B cell (primary cell): ENCODE data around the gene TFCP2. TPM values are rescaled to one million over a fixed set of nuclear protein-coding genes. Genes with fewer than 3 reads are reported as not detected.

Source experiments
- ATAC-seq: fragments of 200-7000 bp; cut with Tn5 transposase; one replicate; pipeline ENCODE4 v1.10.0; 2021; ENCODE audit warnings: low read depth, mild to moderate bottlenecking, moderate number of reproducible peaks, moderate library complexity
- CTCF ChIA-PET: fragments of 350-600 bp; sonication (Branson Sonifier 250); formaldehyde crosslinking; loops from one replicate; lab custom pipeline; 2021; ENCODE audit warnings: antibody characterized with exemption, inconsistent platforms; lab: Charles Lee
- POLR2A ChIA-PET: fragments of 350-600 bp; sonication (Branson Sonifier 250); formaldehyde crosslinking; loops from one replicate; lab custom pipeline; 2021; ENCODE audit warnings: antibody characterized with exemption; lab: Charles Lee
- DNase-seq: peaks from one replicate; pipeline ENCODE4 v3.0.0; 2013
- H2AFZ ChIP-seq: 2 replicates; pipeline ENCODE4 v1.6.1; 2012; ENCODE audit warnings: mild to moderate bottlenecking, low read depth, low read length; ENCODE audit not compliant: insufficient read depth, poor library complexity, severe bottlenecking
- H3K27ac ChIP-seq, 2 donors: 1 replicate in 1 of 2; 2 replicates in 1 of 2; pipeline ENCODE4 v1.5.1; 2012 to 2013; ENCODE audit warnings: low read length in 2 of 2, mild to moderate bottlenecking in 2 of 2, moderate library complexity in 1 of 2
- H3K27me3 ChIP-seq, 4 experiments: fragments of 200-600 bp in 1 of 4; sonication (generic) in 1 of 4; replicated peaks in 1 of 4; 1 replicate in 2 of 4; 2 replicates in 2 of 4; pipeline versions ENCODE4 v1.6.1 to v1.7.0; 2013 to 2016; ENCODE audit warnings: low read length in 3 of 4, mild to moderate bottlenecking in 2 of 4, mixed read lengths in 1 of 4, moderate library complexity in 1 of 4; ENCODE audit not compliant: insufficient read depth in 4 of 4, control insufficient read depth in 3 of 4; ENCODE audit errors: control extremely low read depth in 1 of 4
- H3K36me3 ChIP-seq, 2 experiments: replicated peaks in 1 of 2; 1 replicate in 1 of 2; 2 replicates in 1 of 2; pipeline versions ENCODE4 v1.6.1 to v1.7.1; 2013; ENCODE audit warnings: low read length in 1 of 2; ENCODE audit not compliant: insufficient read depth in 2 of 2, control insufficient read depth in 1 of 2; ENCODE audit errors: control extremely low read depth in 1 of 2, extremely low read depth in 1 of 2
- H3K4me1 ChIP-seq, 2 donors: fragments of 200-600 bp in 1 of 2; sonication (generic) in 1 of 2; 1 replicate in 1 of 2; 2 replicates in 1 of 2; pipeline versions ENCODE4 v1.5.1 to v1.6.1; 2013 to 2017; ENCODE audit warnings: low read length in 2 of 2; ENCODE audit not compliant: control insufficient read depth in 2 of 2, insufficient read depth in 2 of 2
- H3K4me2 ChIP-seq: replicated peaks from 2 replicates; pipeline ENCODE3; 2012; ENCODE audit warnings: mild to moderate bottlenecking, low read depth, low read length; ENCODE audit not compliant: poor library complexity, severe bottlenecking
- H3K4me3 ChIP-seq, 5 experiments: fragments of 200-600 bp in 1 of 5; sonication (generic) in 1 of 5; 1 replicate in 3 of 5; 2 replicates in 2 of 5; pipeline versions ENCODE4 v1.5.1 to v1.7.0; 2011 to 2016; ENCODE audit warnings: low read length in 4 of 5, mild to moderate bottlenecking in 4 of 5, low read depth in 2 of 5, control low read depth in 1 of 5, moderate library complexity in 1 of 5; ENCODE audit not compliant: insufficient read depth in 1 of 5; ENCODE audit errors: control extremely low read depth in 1 of 5, extremely low read depth in 1 of 5
- H3K79me2 ChIP-seq: fragments of 200-600 bp; sonication (generic); one replicate; pipeline ENCODE4 v1.6.0; 2016; ENCODE audit warnings: low read length; ENCODE audit not compliant: control insufficient read depth, insufficient read depth
- H3K9ac ChIP-seq: fragments of 200-600 bp; sonication (generic); 2 replicates; pipeline ENCODE4 v1.6.1; 2017; ENCODE audit warnings: mild to moderate bottlenecking, low read length, moderate library complexity
- H3K9me3 ChIP-seq, 3 donors: one replicate each; pipeline versions ENCODE4 v1.6.1 to v1.7.1; 2013; ENCODE audit warnings: low read length in 2 of 3; ENCODE audit not compliant: control insufficient read depth in 2 of 3, insufficient read depth in 1 of 3; ENCODE audit errors: control extremely low read depth in 1 of 3
- H4K20me1 ChIP-seq: 2 replicates; pipeline ENCODE4 v1.6.0; 2012; ENCODE audit warnings: mild to moderate bottlenecking, low read length; ENCODE audit not compliant: insufficient read depth, control insufficient read depth, poor library complexity, severe bottlenecking
- H3K27ac Mint-ChIP-seq: one replicate; pipeline ENCODE4 v1.8.0; 2021; ENCODE audit warnings: mixed read lengths
- H3K27me3 Mint-ChIP-seq: one replicate; pipeline ENCODE4 v1.8.0; 2021; ENCODE audit warnings: mixed read lengths
- H3K4me1 Mint-ChIP-seq: one replicate; pipeline ENCODE4 v1.8.0; 2021; ENCODE audit warnings: mixed read lengths
- H3K4me3 Mint-ChIP-seq: one replicate; pipeline ENCODE4 v1.8.0; 2021; ENCODE audit warnings: mixed read lengths
- H3K9me3 Mint-ChIP-seq: one replicate; pipeline ENCODE4 v1.8.0; 2022; ENCODE audit warnings: mixed read lengths; ENCODE audit not compliant: insufficient read depth
- EZH2 ChIP-seq: IDR thresholded peaks from 2 replicates; pipeline ENCODE4 v1.6.1; 2012; ENCODE audit warnings: borderline replicate concordance, low read depth, mild to moderate bottlenecking, moderate library complexity, low read length; ENCODE audit not compliant: insufficient read depth, poor library complexity, severe bottlenecking
- WGBS: methylation state at CpG from one replicate; pipeline ENCODE4 v1.1.5; 2013; ENCODE audit warnings: missing lambda C conversion rate; ENCODE audit not compliant: insufficient coverage; 5-methylcytosine and 5-hydroxymethylcytosine counted together
- intact Hi-C: fragments of 100-400 bp; cut with micrococcal nuclease; formaldehyde crosslinking; loops from one replicate; pipeline ENCODE4 v1.10.0; 2022
- polyA plus RNA-seq: library from polyadenylated mRNA; depleted of rRNA; stranded (reverse); fragments of >200 nt; gene quantifications from 2 replicates; pipeline ENCODE4 v1.2.3, GENCODE V29; 2012
- total RNA-seq, 2 donors: library from RNA; stranded (reverse); fragments of 120-200 nt in 1 of 2; gene quantifications; 1 replicate in 1 of 2; 2 replicates in 1 of 2; pipeline versions ENCODE4 v1.2.3 to v1.2.4, GENCODE V29; 2013 to 2022
- TF ChIP-seq, protein P1 (sequence below): fragments of 200-600 bp; IDR thresholded peaks from one replicate; pipeline ENCODE4 v1.8.0; 2022; ENCODE audit warnings: antibody characterized with exemption, mild to moderate bottlenecking

TFCP2 gene
- total and polyA plus RNA-seq, 2 donors (not counting 1 experiment from before 2014, with no cell fraction given): 12.1 to 38.8 TPM

DNA sequence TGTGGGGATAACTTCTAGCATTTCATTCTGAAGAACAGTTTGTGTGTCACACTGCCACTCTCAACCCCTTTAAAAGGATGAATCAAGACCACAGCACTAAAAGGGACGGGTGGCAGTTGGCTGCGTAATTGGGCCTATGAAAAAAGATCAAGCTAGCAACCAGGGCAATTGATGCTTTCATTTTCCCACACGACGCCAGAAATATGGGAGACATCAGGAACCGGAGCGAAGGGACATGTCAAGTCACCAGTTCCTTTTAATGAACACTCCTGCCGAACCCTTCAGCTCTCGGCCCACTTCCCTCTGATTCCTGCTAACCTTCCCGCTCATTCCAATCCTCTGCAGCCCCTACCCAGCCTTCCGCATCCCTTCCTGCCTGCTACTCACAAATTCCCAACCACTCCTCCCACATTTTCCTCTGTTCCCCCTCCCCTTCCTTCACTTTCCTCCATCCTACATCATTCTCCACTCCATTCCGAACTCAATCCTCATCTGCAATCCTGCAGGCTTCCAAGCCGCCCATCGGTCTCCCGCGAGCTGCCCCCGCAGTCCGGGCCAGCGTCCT is 90.3 kb downstream of the TFCP2 start:
- Histone ChIP-seq H3K4me2 (peak overlapping the region; percentile 99), H4K20me1 (no peaks in the 10 kb centered on the region), H3K27ac (peak overlapping the region; percentile 11 to 88), H3K9me3 (no peaks in the 10 kb centered on the region), H3K4me1 (peaks cover 9 to 17% of the 10 kb centered on the region in 2 donors), H3K79me2 (peaks cover 26% of the 10 kb centered on the region), H3K36me3 (no peaks in the 10 kb centered on the region), H3K9ac (peak overlapping the region; percentile 96), H3K27me3 (no peaks in the 10 kb centered on the region), H3K4me3 (peak overlapping the region; percentile 54 to 87 (median 77)), H2AFZ (peak overlapping the region; percentile 84)
- peak overlapping the region; percentile 96 for H3K4me3 Mint-ChIP-seq
- no peak for TF ChIP-seq EZH2
- TF ChIP-seq, protein P1, sequence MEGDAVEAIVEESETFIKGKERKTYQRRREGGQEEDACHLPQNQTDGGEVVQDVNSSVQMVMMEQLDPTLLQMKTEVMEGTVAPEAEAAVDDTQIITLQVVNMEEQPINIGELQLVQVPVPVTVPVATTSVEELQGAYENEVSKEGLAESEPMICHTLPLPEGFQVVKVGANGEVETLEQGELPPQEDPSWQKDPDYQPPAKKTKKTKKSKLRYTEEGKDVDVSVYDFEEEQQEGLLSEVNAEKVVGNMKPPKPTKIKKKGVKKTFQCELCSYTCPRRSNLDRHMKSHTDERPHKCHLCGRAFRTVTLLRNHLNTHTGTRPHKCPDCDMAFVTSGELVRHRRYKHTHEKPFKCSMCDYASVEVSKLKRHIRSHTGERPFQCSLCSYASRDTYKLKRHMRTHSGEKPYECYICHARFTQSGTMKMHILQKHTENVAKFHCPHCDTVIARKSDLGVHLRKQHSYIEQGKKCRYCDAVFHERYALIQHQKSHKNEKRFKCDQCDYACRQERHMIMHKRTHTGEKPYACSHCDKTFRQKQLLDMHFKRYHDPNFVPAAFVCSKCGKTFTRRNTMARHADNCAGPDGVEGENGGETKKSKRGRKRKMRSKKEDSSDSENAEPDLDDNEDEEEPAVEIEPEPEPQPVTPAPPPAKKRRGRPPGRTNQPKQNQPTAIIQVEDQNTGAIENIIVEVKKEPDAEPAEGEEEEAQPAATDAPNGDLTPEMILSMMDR: no peak
- peaks cover 25% of the 10 kb centered on the region for H3K4me1 Mint-ChIP-seq
- CTCF ChIA-PET: interaction anchor here (1.3 to 1.6 kb wide), 3 partner anchors 135 to 318 kb away, joined by 6 read pairs; partner anchors contain the start of genes ATF1, DAZAP2 and POU6F1
- H3K9me3 Mint-ChIP-seq: no peaks in the 10 kb centered on the region
- H3K27ac Mint-ChIP-seq: peak overlapping the region; percentile 88
- H3K27me3 Mint-ChIP-seq: no peaks in the 10 kb centered on the region
- intact Hi-C loops: loop anchor here (1.0 kb wide), 7 partner anchors 34 to 317 kb away; partner anchors contain the start of genes DAZAP2, LETMD1, POU6F1 and SLC11A2
- POLR2A ChIA-PET: interaction anchor here (0.5 to 2.1 kb wide), 8 partner anchors 34 to 289 kb away, joined by 3 to 17 read pairs (median 5); partner anchors contain the start of genes DAZAP2, LETMD1, POU6F1 and SLC11A2
- WGBS: 6% methylated on average over 18 of the region's 18 CpGs
- peak; percentile 44 for DNase-seq
- no peak for ATAC-seq

DNA sequence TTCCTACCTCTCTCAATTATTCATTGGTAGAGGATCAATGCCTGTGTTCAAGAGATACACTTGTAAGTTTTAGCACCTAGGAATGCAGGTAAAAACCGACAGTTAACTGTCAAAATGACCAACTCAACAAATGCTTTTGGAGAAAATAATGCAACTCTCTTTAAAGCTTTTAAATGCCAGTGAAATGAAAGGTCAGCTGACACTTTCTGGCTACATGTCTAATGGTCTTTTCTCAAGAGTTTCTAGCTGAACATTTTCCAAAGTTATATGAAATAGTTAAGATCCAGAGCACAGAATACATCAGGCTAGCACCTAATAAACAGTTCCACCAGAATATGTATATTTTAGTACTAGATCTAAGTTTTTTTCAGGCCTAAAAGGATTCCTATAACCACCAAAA is 91.5 kb downstream of the TFCP2 start:
- no peak overlapping the region for H3K4me2 ChIP-seq
- no peaks in the 10 kb centered on the region for H4K20me1 ChIP-seq
- peaks cover 37% of the 10 kb centered on the region for H3K79me2 ChIP-seq
- WGBS: no CpG with 5 or more reads among the region's 1 CpG
- DNase-seq (no peak), ATAC-seq (no peak)
- intact Hi-C loops: no loop called here
- H3K27me3 ChIP-seq: no peaks in the 10 kb centered on the region
- no peak overlapping the region for H3K4me3 ChIP-seq
- peaks cover 0 to 2% of the 10 kb centered on the region in 2 experiments for H3K36me3 ChIP-seq
- Mint-ChIP-seq H3K27ac (no peak overlapping the region), H3K4me1 (peaks cover 25% of the 10 kb centered on the region), H3K4me3 (no peak overlapping the region), H3K9me3 (no peaks in the 10 kb centered on the region), H3K27me3 (no peaks in the 10 kb centered on the region)
- no peak overlapping the region for H3K9ac ChIP-seq
- ChIA-PET POLR2A (interaction anchor here (0.6 to 0.7 kb wide), 3 partner anchors 28 to 282 kb away, joined by 3 to 4 read pairs (median 3); no protein-coding TSS in a partner anchor), CTCF (interaction anchor here (1.8 kb wide), 1 partner anchor 259 kb away, joined by 4 read pairs; no protein-coding TSS in a partner anchor)
- peaks cover 9 to 17% of the 10 kb centered on the region in 2 donors for H3K4me1 ChIP-seq
- TF ChIP-seq, protein P1: no peak
- TF ChIP-seq EZH2: no peak
- H3K27ac ChIP-seq: no peak overlapping the region
- no peak overlapping the region for H2AFZ ChIP-seq
- no peaks in the 10 kb centered on the region for H3K9me3 ChIP-seq
